ENCODE results near the gene DTNB.

DNA sequence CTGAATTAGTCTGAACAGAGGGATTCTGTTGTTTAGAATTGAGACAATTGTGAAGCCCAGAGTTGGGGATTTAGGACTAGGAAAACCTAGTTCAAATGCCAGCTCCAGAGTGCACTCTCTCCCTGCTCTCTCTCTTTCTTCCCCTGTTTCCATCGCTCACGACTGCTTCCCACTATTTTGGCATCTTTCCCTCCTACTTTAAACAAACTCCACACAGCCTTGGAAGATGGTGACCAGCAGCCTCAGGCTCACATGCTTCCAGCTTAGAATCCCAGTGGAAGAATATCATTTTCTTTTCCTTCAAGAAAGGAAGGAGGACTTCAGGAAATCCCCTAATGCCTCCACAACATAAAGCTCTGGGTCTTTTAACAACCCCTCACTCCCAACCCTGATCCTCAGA, 325.5 kb downstream of the DTNB start:
- TF ChIP-seq, protein P1, sequence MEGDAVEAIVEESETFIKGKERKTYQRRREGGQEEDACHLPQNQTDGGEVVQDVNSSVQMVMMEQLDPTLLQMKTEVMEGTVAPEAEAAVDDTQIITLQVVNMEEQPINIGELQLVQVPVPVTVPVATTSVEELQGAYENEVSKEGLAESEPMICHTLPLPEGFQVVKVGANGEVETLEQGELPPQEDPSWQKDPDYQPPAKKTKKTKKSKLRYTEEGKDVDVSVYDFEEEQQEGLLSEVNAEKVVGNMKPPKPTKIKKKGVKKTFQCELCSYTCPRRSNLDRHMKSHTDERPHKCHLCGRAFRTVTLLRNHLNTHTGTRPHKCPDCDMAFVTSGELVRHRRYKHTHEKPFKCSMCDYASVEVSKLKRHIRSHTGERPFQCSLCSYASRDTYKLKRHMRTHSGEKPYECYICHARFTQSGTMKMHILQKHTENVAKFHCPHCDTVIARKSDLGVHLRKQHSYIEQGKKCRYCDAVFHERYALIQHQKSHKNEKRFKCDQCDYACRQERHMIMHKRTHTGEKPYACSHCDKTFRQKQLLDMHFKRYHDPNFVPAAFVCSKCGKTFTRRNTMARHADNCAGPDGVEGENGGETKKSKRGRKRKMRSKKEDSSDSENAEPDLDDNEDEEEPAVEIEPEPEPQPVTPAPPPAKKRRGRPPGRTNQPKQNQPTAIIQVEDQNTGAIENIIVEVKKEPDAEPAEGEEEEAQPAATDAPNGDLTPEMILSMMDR (IDR thresholded peaks at IDR 0.05), result no peak
- no peak for TF ChIP-seq POLR2A (IDR thresholded peaks at IDR 0.05)

All from ovary (tissue), 3 donors.